Measurements from ENCODE around the gene NAALAD2. TPM values are rescaled to one million over a fixed set of nuclear protein-coding genes. Genes with fewer than 3 reads are reported as not detected.

The NAALAD2 gene
- total and polyA plus RNA-seq, 2 experiments from 2014 or later, result 3.4 to 4.3 TPM

- no peak for TF ChIP-seq POLR2AphosphoS5 (IDR thresholded peaks at IDR 0.05; ENCODE audit: low read depth)
- TF ChIP-seq EZH2 (IDR thresholded peaks at IDR 0.05; ENCODE audit: low read depth, unreplicated experiment), result no peak
- TF ChIP-seq ZNF462 (CRISPR knock-in tag; IDR thresholded peaks at IDR 0.05), result no peak
These were observed 45.5 kb downstream of the NAALAD2 start (continued) for GRCh38 chr11:90179923-90180322.

- no peak overlapping the region for H3K4me3 ChIP-seq
- ATAC-seq, result no peak
- no peak for DNase-seq (ENCODE audit: low spot score)
- Mint-ChIP-seq H3K36me3 (ENCODE audit: low read depth) (no peaks in the 10 kb centered on the region; the same call in 2 of the 3 replicates), H3K27me3 (ENCODE audit: insufficient read depth, low read depth, poor library complexity) (no peaks in the 10 kb centered on the region), H3K4me3 (no peak overlapping the region), H3K9me3 (no peaks in the 10 kb centered on the region; the same call in 2 of the 3 replicates), H3K27ac (no peak overlapping the region), H3K4me1 (peaks cover 4% of the 10 kb centered on the region)
- H3K79me2 ChIP-seq (replicated peaks; ENCODE audit: insufficient read depth), result no peaks in the 10 kb centered on the region
- H3F3A ChIP-seq (replicated peaks; ENCODE audit: low read depth), result no peaks in the 10 kb centered on the region
- no peak overlapping the region for H3K27ac ChIP-seq (ENCODE audit: low read depth)
- H3K36me3 ChIP-seq (ENCODE audit: insufficient read depth), result no peaks in the 10 kb centered on the region
- no peaks in the 10 kb centered on the region for H3K9me2 ChIP-seq (ENCODE audit: insufficient read depth)
- H2AFZ ChIP-seq, result no peak overlapping the region
- H3K4me2 ChIP-seq, result no peak overlapping the region
- H3K4me1 ChIP-seq (ENCODE audit: insufficient read depth), result 0 out of 2 replicates have a peak, but pooled peaks cover 3% of the 10 kb centered on the region
- no peaks in the 10 kb centered on the region for H4K20me1 ChIP-seq (replicated peaks; ENCODE audit: insufficient read depth)
- no peaks in the 10 kb centered on the region for H3K27me3 ChIP-seq (ENCODE audit: insufficient read depth)
- TF ChIP-seq JUNB (IDR thresholded peaks at IDR 0.05; ENCODE audit: unreplicated experiment) (no peak), CREB1 (CRISPR knock-in tag; IDR thresholded peaks at IDR 0.05; ENCODE audit: low read depth) (no peak), EZH2phosphoT487 (IDR thresholded peaks at IDR 0.05; ENCODE audit: unreplicated experiment) (no peak), ETS1 (IDR thresholded peaks at IDR 0.05) (no peak), STAT1 (IDR thresholded peaks at IDR 0.05; ENCODE audit: unreplicated experiment) (no peak), POLR2AphosphoS5 (IDR thresholded peaks at IDR 0.05; ENCODE audit: low read depth) (no peak), ZNF114 (CRISPR knock-in tag; IDR thresholded peaks at IDR 0.05) (no peak), EZH2 (IDR thresholded peaks at IDR 0.05; ENCODE audit: low read depth, unreplicated experiment) (no peak), NANOG (IDR thresholded peaks at IDR 0.05; ENCODE audit: borderline replicate concordance) (no peak)
These were observed 53.4 kb downstream of the NAALAD2 start for GRCh38 chr11:90187839-90188238.
